ENCODE measurements around the gene EFTUD2.

Gene EFTUD2

GRCh38 chr17:44859701-44860100 lies 39.5 kb downstream of the EFTUD2 start:
- CTCF ChIA-PET: interaction anchor here (0.7 to 15.4 kb wide), 5 partner anchors 9 to 326 kb away, joined by 3 to 461 read pairs (median 5); no protein-coding TSS in a partner anchor
- H3K27ac ChIP-seq (ENCODE audit: extremely low read depth, low read depth, low read length): no peak overlapping the region
- peaks cover 84 to 97% of the 10 kb centered on the region in 2 experiments for H3K36me3 ChIP-seq (ENCODE audit: control insufficient read depth in 2 of 2, insufficient read depth in 1 of 2, low read length in 2 of 2)
- POLR2A ChIA-PET: no interaction called here
- no peak for TF ChIP-seq ELK4 (IDR thresholded peaks at IDR 0.05; ENCODE audit: borderline replicate concordance, low read depth, low read length)
- no peak for TF ChIP-seq AEBP2 (tag by site-specific recombination; IDR thresholded peaks at IDR 0.05; ENCODE audit: borderline replicate concordance)
- no peak for TF ChIP-seq ZFP37 (tag by site-specific recombination; IDR thresholded peaks at IDR 0.05)
- TF ChIP-seq ZBTB8A (tag by site-specific recombination; IDR thresholded peaks at IDR 0.05): no peak
- no peak for TF ChIP-seq BCL6B (tag by site-specific recombination; IDR thresholded peaks at IDR 0.05)
- no peak for TF ChIP-seq ZNF48 (tag by site-specific recombination; IDR thresholded peaks at IDR 0.05)
- no peak for TF ChIP-seq SP2 (tag by site-specific recombination; IDR thresholded peaks at IDR 0.05)
- no peak for TF ChIP-seq ZNF416 (tag by site-specific recombination; IDR thresholded peaks at IDR 0.05)
- TF ChIP-seq ZNF335 (tag by site-specific recombination; conservative IDR thresholded peaks at IDR 0.05): no peak
- no peak for TF ChIP-seq ZNF214 (tag by site-specific recombination; IDR thresholded peaks at IDR 0.05; ENCODE audit: borderline replicate concordance)
- no peaks in the 10 kb centered on the region for H3K4me1 ChIP-seq (ENCODE audit: control insufficient read depth, insufficient read depth, low read length)
- H3K9me3 ChIP-seq (ENCODE audit: control insufficient read depth, insufficient read depth, low read depth, low read length): no peaks in the 10 kb centered on the region
- H3K4me3 ChIP-seq (ENCODE audit: low read depth, low read length): no peak overlapping the region

GRCh38 chr17:44854192-44854591 lies 45.1 kb downstream of the EFTUD2 start:
- ChIA-PET POLR2A (no interaction called here), CTCF (interaction anchor here (1.1 to 1.7 kb wide), 3 partner anchors 11 to 282 kb away, joined by 3 to 10 read pairs (median 4); partner anchors contain the start of gene ACBD4)
- Histone ChIP-seq H3K36me3 (ENCODE audit: control insufficient read depth in 2 of 2, insufficient read depth in 1 of 2, low read length in 2 of 2) (peaks cover 69 to 95% of the 10 kb centered on the region in 2 experiments), H3K4me3 (ENCODE audit: low read depth, low read length) (no peak overlapping the region), H3K27ac (ENCODE audit: extremely low read depth, low read depth, low read length) (no peak overlapping the region), H3K4me1 (ENCODE audit: control insufficient read depth, insufficient read depth, low read length) (no peaks in the 10 kb centered on the region), H3K9me3 (ENCODE audit: control insufficient read depth, insufficient read depth, low read depth, low read length) (no peaks in the 10 kb centered on the region)
- TF ChIP-seq BCL11A (tag by site-specific recombination; IDR thresholded peaks at IDR 0.05; ENCODE audit: low read depth) (no peak), PRDM10 (tag by site-specific recombination; IDR thresholded peaks at IDR 0.05) (no peak), ATF2 (tag by site-specific recombination; IDR thresholded peaks at IDR 0.05; ENCODE audit: low read depth) (no peak), ZNF366 (tag by site-specific recombination; conservative IDR thresholded peaks at IDR 0.05) (no peak), ZNF280C (tag by site-specific recombination; IDR thresholded peaks at IDR 0.05) (no peak), SETDB1 (IDR thresholded peaks at IDR 0.05; ENCODE audit: insufficient read length, low read length) (no peak), SP3 (tag by site-specific recombination; IDR thresholded peaks at IDR 0.05) (no peak), ZBTB8A (tag by site-specific recombination; IDR thresholded peaks at IDR 0.05) (no peak), ZNF26 (tag by site-specific recombination; IDR thresholded peaks at IDR 0.05) (no peak)

Data from HEK293 (cell line).